Measurements from ENCODE around the gene IRF9. TPM values are rescaled to one million over a fixed set of nuclear protein-coding genes. Genes with fewer than 3 reads are reported as not detected.
A peak's percentile ranks its signal among the peaks of the same experiment; 100 is the strongest.

Gene IRF9
- total and polyA plus RNA-seq, 2 of the 13 experiments (the other 11 are each of a cell fraction or from before 2014, with no cell fraction given), result 14.9 to 49.7 TPM

DNA sequence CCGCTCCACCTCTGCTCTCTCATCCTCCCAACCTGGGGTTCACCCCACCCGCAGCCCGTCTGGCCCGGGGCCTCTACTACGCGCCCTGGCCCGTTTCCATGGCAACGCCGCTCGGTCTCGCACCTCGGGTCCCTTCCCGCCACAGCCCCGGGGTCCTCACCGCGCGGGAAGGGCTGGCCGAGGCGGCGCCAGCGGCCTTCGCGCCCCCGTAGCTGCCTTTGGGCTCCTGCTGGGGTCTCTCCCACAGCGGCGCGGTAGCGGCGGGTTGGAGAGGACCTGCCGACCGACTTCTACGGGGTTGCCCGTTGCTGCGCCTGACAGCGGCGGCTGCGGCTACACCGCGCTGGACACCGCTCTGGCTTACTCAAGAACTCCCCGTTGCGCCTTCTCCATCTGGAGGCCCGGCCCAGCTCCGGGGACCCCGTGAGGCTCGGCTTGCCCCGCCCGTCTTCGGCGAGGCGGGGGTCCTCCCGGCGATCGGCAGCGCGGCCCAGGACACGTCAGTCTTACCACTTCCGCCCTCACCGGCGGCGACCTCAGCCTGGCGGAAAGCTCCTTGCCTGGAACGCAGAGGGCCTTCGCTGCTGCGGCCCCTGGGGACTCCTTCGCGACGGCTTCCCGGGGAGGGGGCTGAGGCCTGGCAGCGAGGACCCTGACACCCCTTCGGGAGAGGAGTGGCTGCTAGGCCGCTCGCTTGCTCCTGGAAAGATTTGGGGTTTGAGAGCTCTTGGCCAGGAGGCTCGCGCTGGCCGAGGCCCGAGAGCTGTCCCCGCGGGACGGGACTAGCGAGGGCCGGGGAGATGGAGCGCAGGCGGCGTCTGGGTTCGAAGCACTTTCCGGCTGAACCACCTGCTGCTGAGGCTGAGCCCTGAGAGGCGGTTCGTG is 34.4 kb downstream of the IRF9 start, which contains the start of gene TM9SF1 (continued):
- TF ChIP-seq, protein P1, sequence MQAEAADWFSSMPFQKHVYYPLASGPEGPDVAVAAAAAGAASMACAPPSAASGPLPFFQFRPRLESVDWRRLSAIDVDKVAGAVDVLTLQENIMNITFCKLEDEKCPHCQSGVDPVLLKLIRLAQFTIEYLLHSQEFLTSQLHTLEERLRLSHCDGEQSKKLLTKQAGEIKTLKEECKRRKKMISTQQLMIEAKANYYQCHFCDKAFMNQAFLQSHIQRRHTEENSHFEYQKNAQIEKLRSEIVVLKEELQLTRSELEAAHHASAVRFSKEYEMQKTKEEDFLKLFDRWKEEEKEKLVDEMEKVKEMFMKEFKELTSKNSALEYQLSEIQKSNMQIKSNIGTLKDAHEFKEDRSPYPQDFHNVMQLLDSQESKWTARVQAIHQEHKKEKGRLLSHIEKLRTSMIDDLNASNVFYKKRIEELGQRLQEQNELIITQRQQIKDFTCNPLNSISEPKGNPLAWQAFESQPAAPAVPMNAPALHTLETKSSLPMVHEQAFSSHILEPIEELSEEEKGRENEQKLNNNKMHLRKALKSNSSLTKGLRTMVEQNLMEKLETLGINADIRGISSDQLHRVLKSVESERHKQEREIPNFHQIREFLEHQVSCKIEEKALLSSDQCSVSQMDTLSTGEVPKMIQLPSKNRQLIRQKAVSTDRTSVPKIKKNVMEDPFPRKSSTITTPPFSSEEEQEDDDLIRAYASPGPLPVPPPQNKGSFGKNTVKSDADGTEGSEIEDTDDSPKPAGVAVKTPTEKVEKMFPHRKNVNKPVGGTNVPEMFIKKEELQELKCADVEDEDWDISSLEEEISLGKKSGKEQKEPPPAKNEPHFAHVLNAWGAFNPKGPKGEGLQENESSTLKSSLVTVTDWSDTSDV (CRISPR knock-in tag; IDR thresholded peaks at IDR 0.05), result peak; percentile 99
- peak; percentile 97 for TF ChIP-seq PAWR (CRISPR knock-in tag; IDR thresholded peaks at IDR 0.05; ENCODE audit: borderline replicate concordance)
- TF ChIP-seq MED13 (CRISPR knock-in tag; IDR thresholded peaks at IDR 0.05), result peak; percentile 94
- peak; percentile 92 for TF ChIP-seq NFE2L1 (CRISPR knock-in tag; IDR thresholded peaks at IDR 0.05; ENCODE audit: borderline replicate concordance)
- TF ChIP-seq ZSCAN30 (CRISPR knock-in tag; IDR thresholded peaks at IDR 0.05), result no peak
- peak; percentile 100 for TF ChIP-seq ZNF619 (CRISPR knock-in tag; IDR thresholded peaks at IDR 0.05)
- peak; percentile 98 for TF ChIP-seq HES4 (CRISPR knock-in tag; IDR thresholded peaks at IDR 0.05; ENCODE audit: borderline replicate concordance)
- TF ChIP-seq ZNF143 (CRISPR knock-in tag; IDR thresholded peaks at IDR 0.05), result peak; percentile 82
- peak; percentile 89 for TF ChIP-seq HNRNPK (IDR thresholded peaks at IDR 0.05; ENCODE audit: low read depth, low read length, poor library complexity, severe bottlenecking)
- peak; percentile 89; the same call in 1 of the 2 replicates for TF ChIP-seq ZFP36L2 (CRISPR knock-in tag; IDR thresholded peaks at IDR 0.05)
- peak; percentile 52 for TF ChIP-seq RAD21 (CRISPR knock-in tag; IDR thresholded peaks at IDR 0.05)
- no peak; the same call in 1 of the 2 replicates for TF ChIP-seq BHLHE40 (IDR thresholded peaks at IDR 0.05; ENCODE audit: low read length)
- no peak for TF ChIP-seq ZNF703 (CRISPR knock-in tag; IDR thresholded peaks at IDR 0.05; ENCODE audit: borderline replicate concordance)
- TF ChIP-seq ZNF570 (CRISPR knock-in tag; IDR thresholded peaks at IDR 0.05; ENCODE audit: borderline replicate concordance), result peak; percentile 99
- TF ChIP-seq ZNF660 (CRISPR knock-in tag; IDR thresholded peaks at IDR 0.05; ENCODE audit: borderline replicate concordance, low read depth), result no peak; the same call in none of the 2 replicates
- TF ChIP-seq TEAD2 (CRISPR knock-in tag; IDR thresholded peaks at IDR 0.05), result peak; percentile 96
- TF ChIP-seq NFRKB (IDR thresholded peaks at IDR 0.05), result no peak
- peak; percentile 99 for TF ChIP-seq RARG (CRISPR knock-in tag; IDR thresholded peaks at IDR 0.05; ENCODE audit: low read depth)
- TF ChIP-seq, protein P2, sequence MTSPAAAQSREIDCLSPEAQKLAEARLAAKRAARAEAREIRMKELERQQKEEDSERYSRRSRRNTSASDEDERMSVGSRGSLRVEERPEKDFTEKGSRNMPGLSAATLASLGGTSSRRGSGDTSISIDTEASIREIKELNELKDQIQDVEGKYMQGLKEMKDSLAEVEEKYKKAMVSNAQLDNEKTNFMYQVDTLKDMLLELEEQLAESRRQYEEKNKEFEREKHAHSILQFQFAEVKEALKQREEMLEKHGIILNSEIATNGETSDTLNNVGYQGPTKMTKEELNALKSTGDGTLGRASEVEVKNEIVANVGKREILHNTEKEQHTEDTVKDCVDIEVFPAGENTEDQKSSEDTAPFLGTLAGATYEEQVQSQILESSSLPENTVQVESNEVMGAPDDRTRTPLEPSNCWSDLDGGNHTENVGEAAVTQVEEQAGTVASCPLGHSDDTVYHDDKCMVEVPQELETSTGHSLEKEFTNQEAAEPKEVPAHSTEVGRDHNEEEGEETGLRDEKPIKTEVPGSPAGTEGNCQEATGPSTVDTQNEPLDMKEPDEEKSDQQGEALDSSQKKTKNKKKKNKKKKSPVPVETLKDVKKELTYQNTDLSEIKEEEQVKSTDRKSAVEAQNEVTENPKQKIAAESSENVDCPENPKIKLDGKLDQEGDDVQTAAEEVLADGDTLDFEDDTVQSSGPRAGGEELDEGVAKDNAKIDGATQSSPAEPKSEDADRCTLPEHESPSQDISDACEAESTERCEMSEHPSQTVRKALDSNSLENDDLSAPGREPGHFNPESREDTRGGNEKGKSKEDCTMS (CRISPR knock-in tag; conservative IDR thresholded peaks at IDR 0.05), result 0 out of 2 replicates have a peak, but pooled peaks have one; percentile 34
- TF ChIP-seq ZNF678 (CRISPR knock-in tag; IDR thresholded peaks at IDR 0.05), result peak; percentile 99
- TF ChIP-seq ZSCAN12 (CRISPR knock-in tag; IDR thresholded peaks at IDR 0.05), result peak; percentile 98
- peak; percentile 98 for TF ChIP-seq ETS1 (CRISPR knock-in tag; IDR thresholded peaks at IDR 0.05)
- TF ChIP-seq ZNF282 (IDR thresholded peaks at IDR 0.05; ENCODE audit: partially characterized antibody), result no peak
- TF ChIP-seq RAD51 (IDR thresholded peaks at IDR 0.05; ENCODE audit: borderline replicate concordance), result no peak
- peak; percentile 77 for TF ChIP-seq FOXJ3 (CRISPR knock-in tag; IDR thresholded peaks at IDR 0.05; ENCODE audit: borderline replicate concordance)

Measured in HepG2 (cell line).